RWPE2 (cell line): ENCODE measurements around the gene BMERB1.
A peak's percentile ranks its signal among the peaks of the same experiment; 100 is the strongest.
"Not testable (repeated sequence)": the region's sequence is repeated elsewhere in the genome, so short reads cannot be mapped to it uniquely, and the experiment has no call there.

Experiments
- ATAC-seq: fragments of 200-7000 bp; cut with Tn5 transposase; 3 replicates; pipeline ENCODE4 v1.9.1; 2021; ENCODE audit warnings: low read depth
- DNase-seq: peaks from one replicate; pipeline ENCODE4 v3.0.0-alpha.2; 2020; ENCODE audit warnings: low spot score
- H3K27ac ChIP-seq: fragments of 450-650 bp; 2 replicates; pipeline ENCODE4 v1.5.1; 2017; ENCODE audit warnings: mild to moderate bottlenecking; ENCODE audit not compliant: poor library complexity, severe bottlenecking
- H3K27me3 ChIP-seq: fragments of 250-450 bp; sonication (Bioruptor Pico); 2 replicates; pipeline ENCODE4 v1.5.1; 2021; ENCODE audit warnings: mild to moderate bottlenecking, moderate library complexity; ENCODE audit not compliant: insufficient read depth, poor library complexity, severe bottlenecking
- H3K36me3 ChIP-seq: fragments of 250-450 bp; sonication (Bioruptor Pico); 2 replicates; pipeline ENCODE4 v1.5.1; 2020; ENCODE audit warnings: low read depth, mild to moderate bottlenecking, moderate library complexity
- H3K4me1 ChIP-seq: fragments of 250-450 bp; sonication (Bioruptor Pico); 2 replicates; pipeline ENCODE4 v1.5.1; 2021; ENCODE audit warnings: mild to moderate bottlenecking, moderate library complexity; ENCODE audit not compliant: insufficient read depth, poor library complexity, severe bottlenecking
- H3K4me3 ChIP-seq: fragments of 250-450 bp; sonication (Bioruptor Pico); 2 replicates; pipeline ENCODE4 v1.5.1; 2021; ENCODE audit warnings: mild to moderate bottlenecking, moderate library complexity; ENCODE audit not compliant: severe bottlenecking
- H3K9me3 ChIP-seq: fragments of 250-450 bp; sonication (Bioruptor Pico); 2 replicates; pipeline ENCODE4 v1.5.1; 2021; ENCODE audit warnings: mild to moderate bottlenecking, moderate library complexity; ENCODE audit not compliant: severe bottlenecking
- TF ChIP-seq, protein P1 (sequence below): fragments of 450-650 bp; IDR thresholded peaks from one replicate; pipeline ENCODE4 v1.5.1; 2017; ENCODE audit warnings: mild to moderate bottlenecking, moderate library complexity; ENCODE audit not compliant: poor library complexity, severe bottlenecking

Gene BMERB1

DNA sequence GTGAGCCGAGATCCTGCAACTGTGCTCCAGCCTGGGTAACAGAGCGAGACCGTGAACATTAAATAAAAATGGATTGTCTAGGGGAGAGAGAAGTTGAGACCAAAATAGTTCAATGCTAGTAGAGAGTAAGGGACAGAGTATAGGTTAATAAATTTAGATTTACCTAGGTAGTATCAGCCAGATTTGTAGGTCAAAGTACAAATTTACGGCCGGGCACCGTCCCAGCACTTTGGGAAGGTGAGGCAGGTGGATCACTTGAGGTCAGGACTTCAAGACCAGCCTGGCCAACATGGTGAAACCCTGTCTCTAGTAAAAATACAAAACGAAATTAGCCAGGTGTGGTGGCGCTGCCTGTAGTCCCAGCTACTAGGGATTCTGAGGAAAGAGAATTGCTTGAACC, 12.2 kb upstream of the BMERB1 start:
- no peak overlapping the region for H3K4me3 ChIP-seq

DNA sequence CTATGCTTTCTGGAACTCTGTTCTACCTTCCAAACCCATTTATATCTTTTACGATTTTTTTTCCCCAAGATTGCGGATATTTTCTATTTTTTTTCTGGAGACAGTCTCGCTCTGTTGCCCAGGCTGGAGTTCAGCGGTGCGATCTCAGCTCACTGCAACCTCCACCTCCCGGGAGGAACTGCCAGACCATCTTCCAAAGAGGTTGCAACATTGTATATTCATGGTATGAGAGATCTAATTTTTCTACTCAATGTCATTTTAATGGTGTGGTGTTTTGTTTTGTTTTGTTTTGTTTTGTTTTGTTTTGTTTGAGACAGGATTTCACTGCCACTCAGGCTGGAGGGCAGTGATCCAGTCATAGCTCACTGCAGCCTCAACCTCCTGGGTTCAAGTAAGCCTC, 8.5 kb upstream of the BMERB1 start:
- H3K9me3 ChIP-seq, result no peaks in the 10 kb centered on the region
- no peak overlapping the region for H3K4me3 ChIP-seq
- no peak overlapping the region for H3K27ac ChIP-seq
- no peaks in the 10 kb centered on the region for H3K36me3 ChIP-seq
- ATAC-seq (no peak), DNase-seq (no peak)
- TF ChIP-seq, protein P1, sequence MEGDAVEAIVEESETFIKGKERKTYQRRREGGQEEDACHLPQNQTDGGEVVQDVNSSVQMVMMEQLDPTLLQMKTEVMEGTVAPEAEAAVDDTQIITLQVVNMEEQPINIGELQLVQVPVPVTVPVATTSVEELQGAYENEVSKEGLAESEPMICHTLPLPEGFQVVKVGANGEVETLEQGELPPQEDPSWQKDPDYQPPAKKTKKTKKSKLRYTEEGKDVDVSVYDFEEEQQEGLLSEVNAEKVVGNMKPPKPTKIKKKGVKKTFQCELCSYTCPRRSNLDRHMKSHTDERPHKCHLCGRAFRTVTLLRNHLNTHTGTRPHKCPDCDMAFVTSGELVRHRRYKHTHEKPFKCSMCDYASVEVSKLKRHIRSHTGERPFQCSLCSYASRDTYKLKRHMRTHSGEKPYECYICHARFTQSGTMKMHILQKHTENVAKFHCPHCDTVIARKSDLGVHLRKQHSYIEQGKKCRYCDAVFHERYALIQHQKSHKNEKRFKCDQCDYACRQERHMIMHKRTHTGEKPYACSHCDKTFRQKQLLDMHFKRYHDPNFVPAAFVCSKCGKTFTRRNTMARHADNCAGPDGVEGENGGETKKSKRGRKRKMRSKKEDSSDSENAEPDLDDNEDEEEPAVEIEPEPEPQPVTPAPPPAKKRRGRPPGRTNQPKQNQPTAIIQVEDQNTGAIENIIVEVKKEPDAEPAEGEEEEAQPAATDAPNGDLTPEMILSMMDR, result no peak
- H3K27me3 ChIP-seq, result no peaks in the 10 kb centered on the region
- H3K4me1 ChIP-seq, result no peaks in the 10 kb centered on the region

More for the DNA sequence above, 12.2 kb upstream of the BMERB1 start:
- ATAC-seq, result no peak
- H3K36me3 ChIP-seq, result no peaks in the 10 kb centered on the region
- no peaks in the 10 kb centered on the region for H3K27me3 ChIP-seq
- H3K27ac ChIP-seq, result no peak overlapping the region
- no peaks in the 10 kb centered on the region for H3K9me3 ChIP-seq
- no peaks in the 10 kb centered on the region for H3K4me1 ChIP-seq
- DNase-seq, result no peak
- TF ChIP-seq, protein P1, result no peak

DNA sequence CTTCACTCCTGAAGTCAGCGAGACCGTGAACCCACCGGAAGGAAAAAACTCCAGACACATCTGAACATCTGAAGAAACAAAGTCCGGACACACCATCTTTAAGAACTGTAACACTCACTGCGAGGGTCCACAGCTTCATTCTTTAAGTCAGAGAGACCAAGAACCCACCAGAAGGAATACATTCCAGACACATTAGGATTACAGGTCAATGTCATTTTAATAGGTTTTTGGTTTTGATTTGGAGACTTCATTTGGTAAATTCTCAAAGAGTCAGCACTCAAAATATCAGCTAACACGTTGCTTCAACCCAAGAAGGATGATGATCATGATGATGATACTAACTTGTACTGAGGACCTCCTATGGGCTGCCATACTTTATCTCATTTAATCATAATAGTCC, 7.6 kb upstream of the BMERB1 start:
- no peak overlapping the region for H3K27ac ChIP-seq

DNA sequence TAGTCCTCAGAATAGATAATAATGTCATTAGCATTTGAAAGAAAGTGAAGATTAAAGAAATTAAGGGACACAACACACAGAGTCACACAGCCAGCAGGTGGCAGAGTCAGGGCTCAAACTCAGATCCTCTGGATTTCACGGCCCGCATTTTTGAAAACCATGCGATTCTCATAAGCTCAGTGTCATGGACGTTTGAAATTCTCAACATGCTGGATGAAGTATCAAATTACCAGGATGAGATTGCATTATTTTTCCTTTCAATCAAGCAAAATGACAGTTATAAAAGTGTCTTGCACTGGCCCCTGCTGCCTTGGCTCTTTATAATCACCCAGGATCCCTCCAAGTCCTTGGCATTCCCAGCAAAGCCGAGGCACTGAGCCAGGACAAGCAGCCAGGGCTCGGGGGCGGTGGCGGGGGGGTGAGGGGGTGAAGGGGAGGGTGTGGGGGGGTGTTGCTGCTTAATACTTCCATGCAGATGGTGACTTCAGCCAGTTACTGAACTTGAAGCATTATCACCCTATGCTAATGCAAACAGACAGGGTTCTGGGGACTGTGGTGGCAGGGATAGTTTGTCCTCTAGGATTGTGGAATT, 6.6 kb upstream of the BMERB1 start:
- peak; percentile 68; the same call in 2 of the 3 replicates for ATAC-seq
- no peak overlapping the region for H3K27ac ChIP-seq
- TF ChIP-seq, protein P1, result peak; percentile 70
- H3K4me3 ChIP-seq, result no peak overlapping the region
- no peaks in the 10 kb centered on the region for H3K4me1 ChIP-seq
- no peaks in the 10 kb centered on the region for H3K36me3 ChIP-seq
- H3K27me3 ChIP-seq, result no peaks in the 10 kb centered on the region
- DNase-seq, result no peak
- no peaks in the 10 kb centered on the region for H3K9me3 ChIP-seq

More for the DNA sequence above, 7.6 kb upstream of the BMERB1 start:
- H3K27me3 ChIP-seq, result no peaks in the 10 kb centered on the region
- DNase-seq (no peak), ATAC-seq (no peak)
- TF ChIP-seq, protein P1, result no peak
- H3K4me1 ChIP-seq, result no peaks in the 10 kb centered on the region
- H3K4me3 ChIP-seq, result no peak overlapping the region
- no peaks in the 10 kb centered on the region for H3K36me3 ChIP-seq
- H3K9me3 ChIP-seq, result no peaks in the 10 kb centered on the region

DNA sequence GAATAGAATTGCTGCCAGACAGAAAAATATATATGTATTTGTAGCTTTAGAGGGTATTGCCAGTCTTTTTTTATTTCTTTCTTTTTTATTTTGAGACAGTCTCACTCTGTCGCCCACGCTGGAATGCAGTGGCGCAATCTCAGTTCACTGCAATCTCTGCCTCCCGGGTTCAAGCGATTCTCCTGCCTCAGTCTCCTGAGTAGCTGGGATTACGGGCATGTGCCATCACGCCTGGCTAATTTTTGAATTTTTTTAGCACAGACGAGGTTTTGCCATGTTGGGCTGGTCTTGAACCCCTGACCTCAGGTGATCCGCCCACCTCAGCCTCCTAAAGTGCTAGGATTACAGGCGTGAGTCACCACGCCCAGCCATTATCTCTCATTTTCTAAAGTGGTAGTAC, 3.5 kb upstream of the BMERB1 start:
- not testable (repeated sequence) for H3K4me1 ChIP-seq, ATAC-seq, H3K4me3 ChIP-seq, DNase-seq, H3K9me3 ChIP-seq, H3K27ac ChIP-seq, H3K36me3 ChIP-seq, H3K27me3 ChIP-seq
